Measurements from ENCODE around the gene TMCO2. TPM values are rescaled to one million over a fixed set of nuclear protein-coding genes. Genes with fewer than 3 reads are reported as not detected.

TMCO2 gene
- not detected in 2 replicates for total RNA-seq

GRCh38 chr1:40247655-40248054 lies at the start of gene TMCO2:
Gene TMCO2 (plus strand): TSS chr1:40247937. CDS start chr1:40247994, 57 bp downstream.

DNA sequence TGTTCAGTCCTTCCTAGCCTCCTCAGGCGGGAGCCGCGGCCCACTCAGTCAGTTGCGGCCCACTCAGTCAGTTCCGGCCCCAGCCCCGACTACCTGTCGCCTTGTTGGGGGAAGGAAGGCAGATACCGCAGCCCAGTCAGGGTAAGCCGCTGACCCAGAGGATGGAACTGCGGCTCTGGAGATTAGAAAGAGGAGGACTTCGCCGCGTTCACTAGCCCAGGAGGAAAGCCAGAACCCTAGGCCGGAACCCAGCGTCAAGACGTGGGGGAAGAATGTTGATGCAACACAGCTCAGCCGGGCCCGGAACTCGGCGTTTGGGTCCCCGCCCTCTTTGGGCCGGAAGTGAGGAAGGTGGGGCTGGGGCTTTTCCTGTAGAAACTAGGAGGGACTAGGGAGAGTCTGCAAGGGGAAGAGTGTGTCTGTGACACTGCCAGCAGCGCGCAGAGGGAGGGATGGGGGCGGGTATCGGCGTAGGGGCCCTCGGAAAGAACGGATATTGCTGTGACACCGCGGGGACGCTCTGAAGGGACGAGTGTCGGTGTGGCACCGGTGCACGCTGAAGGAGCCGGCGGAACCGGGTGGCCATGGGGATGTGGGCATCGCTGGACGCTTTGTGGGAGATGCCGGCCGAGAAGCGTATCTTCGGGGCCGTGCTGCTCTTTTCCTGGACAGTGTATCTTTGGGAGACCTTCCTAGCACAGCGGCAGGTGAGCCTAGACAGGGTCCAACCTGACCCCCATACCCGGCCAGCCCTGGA lies 10.1 kb downstream of the TMCO2 start, which contains the start of gene ZMPSTE24:
ZMPSTE24 (plus strand) TSS at position 549 of the 757 bp plus-strand sequence; CDS start at position 585, 36 bp downstream.

Other genes starting within 250 kb of the TMCO2 start
- gene CAP1, start 207.2 kb upstream of the TMCO2 start, total RNA-seq: 427 and 489 TPM in 2 replicates
- gene PPT1, start 150.7 kb upstream of the TMCO2 start, total RNA-seq: 30.1 and 38.8 TPM in 2 replicates
- gene RLF, start 86.5 kb upstream of the TMCO2 start, total RNA-seq: 28.9 and 34.4 TPM in 2 replicates
- 63.0 and 68.7 TPM in 2 replicates for gene ZMPSTE24, start 10.3 kb downstream of the TMCO2 start, total RNA-seq
- 2.7 and 4.4 TPM in 2 replicates for gene COL9A2, start 69.3 kb downstream of the TMCO2 start, total RNA-seq
- gene SMAP2, start 125.8 kb downstream of the TMCO2 start, total RNA-seq: 21.1 and 24.8 TPM in 2 replicates
- 1.9 and 2.3 TPM in 2 replicates for gene ZFP69B, start 202.5 kb downstream of the TMCO2 start, total RNA-seq
- 4.1 and 4.4 TPM in 2 replicates for gene ZFP69, start 229.4 kb downstream of the TMCO2 start, total RNA-seq

All from hair follicle dermal papilla cell (primary cell).